Measurements from ENCODE around the gene SCN7A.
"Not testable (repeated sequence)": the region's sequence is repeated elsewhere in the genome, so short reads cannot be mapped to it uniquely, and the experiment has no call there.

The SCN7A gene

DNA sequence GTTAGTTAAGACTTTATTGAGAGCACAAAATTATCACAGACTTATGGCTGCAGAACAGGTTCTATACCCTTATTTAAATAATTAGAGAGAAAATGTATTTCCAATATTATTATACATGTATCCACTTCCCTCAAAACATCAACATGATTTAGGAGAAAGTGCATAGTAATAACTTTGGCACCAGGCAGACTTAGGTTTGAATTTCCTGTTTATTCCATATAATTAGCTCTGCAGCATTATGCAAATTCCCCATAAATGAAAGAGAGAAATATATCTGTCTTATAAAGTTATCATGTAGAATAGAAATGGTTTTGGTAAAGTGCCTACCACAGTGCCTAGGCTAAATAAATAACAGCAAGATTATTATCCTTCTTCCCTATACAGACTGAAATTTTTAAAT, 133.6 kb downstream of the SCN7A start:
- no peak for DNase-seq (ENCODE audit: low read depth)

DNA sequence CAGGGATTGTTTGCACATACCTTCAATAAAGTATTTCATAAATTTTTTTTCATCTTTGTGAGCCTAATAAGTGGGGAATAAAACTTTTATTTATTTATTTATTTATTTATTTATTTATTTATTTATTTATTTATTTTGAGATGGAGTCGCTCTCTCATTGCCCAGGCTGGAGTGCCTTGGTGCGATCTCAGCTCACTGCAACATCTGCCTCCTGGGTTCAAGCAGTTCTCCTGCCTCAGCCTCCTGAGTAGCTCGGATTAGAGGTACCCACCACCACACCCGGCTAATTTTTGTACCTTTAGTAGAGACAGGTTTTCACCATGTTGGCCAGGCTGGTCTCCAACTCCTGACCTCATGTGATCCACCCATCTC, 136.1 kb downstream of the SCN7A start:
- not testable (repeated sequence) for DNase-seq (ENCODE audit: low read depth)

GRCh38 chr2:166357068-166357949, 136.7 kb downstream of the SCN7A start:
- no peak for DNase-seq (ENCODE audit: low read depth)

Data from GM04504 (cell line).